Mammary epithelial cell (primary cell): ENCODE results near the gene TTLL11.

Experiments
- CTCF ChIP-seq, 2 donors: IDR thresholded peaks in 1 of 2; conservative IDR thresholded peaks in 1 of 2; 2 replicates each; pipeline ENCODE4 v1.5.1; 2011 to 2012; ENCODE audit warnings: inconsistent platforms in 2 of 2, low read length in 2 of 2, mild to moderate bottlenecking in 2 of 2, control low read depth in 1 of 2, low read depth in 1 of 2; ENCODE audit not compliant: insufficient read depth in 1 of 2; ENCODE audit errors: extremely low read depth in 1 of 2
- EZH2 ChIP-seq: IDR thresholded peaks from 2 replicates; pipeline ENCODE4 v1.6.1; 2012; ENCODE audit warnings: low read length, inconsistent platforms, borderline replicate concordance

- TF ChIP-seq CTCF (conservative IDR thresholded peaks at IDR 0.05 in 1 of 2, IDR thresholded peaks at IDR 0.05 in 1 of 2; ENCODE audit: extremely low read depth in 1 of 2, insufficient read depth in 1 of 2, low read depth in 1 of 2, low read length in 2 of 2) (no peak), EZH2 (no peak)
Measured at GRCh38 chr9:121876255-121876654, 216.9 kb downstream of the TTLL11 start.
